Measurements from ENCODE around the gene HASPIN.
A peak's percentile ranks its signal among the peaks of the same experiment; 100 is the strongest.
"Not testable (repeated sequence)": the region's sequence is repeated elsewhere in the genome, so short reads cannot be mapped to it uniquely, and the experiment has no call there.

The HASPIN gene

DNA sequence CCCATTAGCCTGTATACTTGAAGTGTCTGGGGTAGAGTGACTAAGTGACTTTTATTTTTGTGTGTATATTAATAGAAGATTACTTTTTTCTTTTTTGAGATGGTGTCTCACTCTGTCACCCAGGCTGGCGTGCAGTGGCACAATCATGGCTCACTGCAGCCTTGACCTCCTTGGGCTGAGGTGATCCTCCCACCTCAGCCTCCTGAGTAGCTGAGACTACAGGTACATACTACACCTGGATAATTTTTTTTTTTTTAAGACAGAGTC, 18.1 kb upstream of the HASPIN start:
- H3K4me3 Mint-ChIP-seq = not testable (repeated sequence)

DNA sequence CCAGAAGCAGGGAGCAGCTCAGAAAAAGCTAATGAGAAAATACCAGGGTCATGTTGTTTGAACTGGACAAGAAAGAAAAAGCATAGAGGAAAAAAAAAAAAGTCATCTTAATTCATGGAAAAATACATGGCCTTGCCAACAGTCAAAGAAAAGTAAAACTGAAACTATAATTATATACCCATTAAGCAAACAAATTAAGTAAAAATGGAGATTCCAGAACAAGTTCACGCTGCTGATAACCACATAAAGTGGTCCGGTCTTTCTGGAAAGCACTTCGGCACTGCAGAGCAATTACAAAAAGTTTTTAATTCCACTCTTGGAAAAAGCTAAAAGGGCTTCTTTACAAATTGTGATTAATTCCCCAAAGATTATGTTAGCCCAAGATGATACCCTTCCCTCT, 15.3 kb upstream of the HASPIN start:
- Mint-ChIP-seq H3K9me3 (no peaks in the 10 kb centered on the region), H3K4me3 (no peak overlapping the region), H3K36me3 (ENCODE audit: low read depth) (peaks cover 16% of the 10 kb centered on the region), H3K4me1 (ENCODE audit: low read depth) (peaks cover 25% of the 10 kb centered on the region), H3K27me3 (no peaks in the 10 kb centered on the region), H3K27ac (no peak overlapping the region)
- intact Hi-C loops (cut with micrococcal nuclease) = no loop called here

More for the DNA sequence above, 18.1 kb upstream of the HASPIN start:
- intact Hi-C loops (cut with micrococcal nuclease); H3K27ac Mint-ChIP-seq; H3K36me3 Mint-ChIP-seq (ENCODE audit: low read depth); H3K4me1 Mint-ChIP-seq (ENCODE audit: low read depth); H3K27me3 Mint-ChIP-seq; H3K9me3 Mint-ChIP-seq: not testable (repeated sequence)

DNA sequence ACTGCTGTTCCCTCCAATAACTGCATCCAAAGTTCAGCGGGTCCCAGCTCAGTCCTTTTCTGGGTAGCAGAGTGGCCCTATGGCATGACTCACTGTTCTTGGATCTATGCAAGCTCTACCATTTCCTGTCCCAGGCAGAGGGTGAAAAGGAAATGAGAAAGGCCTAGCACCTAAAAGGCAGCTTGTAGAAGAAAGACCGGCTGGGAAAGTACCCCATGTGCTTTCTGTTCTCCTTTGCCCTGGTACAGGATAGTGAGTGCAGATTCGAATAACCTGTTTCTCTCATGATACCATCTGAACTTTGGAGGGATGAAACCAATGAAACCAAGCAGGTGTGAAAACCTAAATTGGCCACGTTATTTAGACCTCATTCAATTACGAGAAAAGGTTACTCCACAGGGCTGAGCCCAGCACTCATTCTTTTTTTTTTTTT, 12.7 kb upstream of the HASPIN start:
- Mint-ChIP-seq H3K4me3 (no peak overlapping the region), H3K27me3 (no peaks in the 10 kb centered on the region), H3K4me1 (ENCODE audit: low read depth) (peaks cover 25% of the 10 kb centered on the region), H3K9me3 (no peaks in the 10 kb centered on the region), H3K36me3 (ENCODE audit: low read depth) (peaks cover 42% of the 10 kb centered on the region), H3K27ac (peak overlapping the region; percentile 41)
- intact Hi-C loops (cut with micrococcal nuclease) = no loop called here

DNA sequence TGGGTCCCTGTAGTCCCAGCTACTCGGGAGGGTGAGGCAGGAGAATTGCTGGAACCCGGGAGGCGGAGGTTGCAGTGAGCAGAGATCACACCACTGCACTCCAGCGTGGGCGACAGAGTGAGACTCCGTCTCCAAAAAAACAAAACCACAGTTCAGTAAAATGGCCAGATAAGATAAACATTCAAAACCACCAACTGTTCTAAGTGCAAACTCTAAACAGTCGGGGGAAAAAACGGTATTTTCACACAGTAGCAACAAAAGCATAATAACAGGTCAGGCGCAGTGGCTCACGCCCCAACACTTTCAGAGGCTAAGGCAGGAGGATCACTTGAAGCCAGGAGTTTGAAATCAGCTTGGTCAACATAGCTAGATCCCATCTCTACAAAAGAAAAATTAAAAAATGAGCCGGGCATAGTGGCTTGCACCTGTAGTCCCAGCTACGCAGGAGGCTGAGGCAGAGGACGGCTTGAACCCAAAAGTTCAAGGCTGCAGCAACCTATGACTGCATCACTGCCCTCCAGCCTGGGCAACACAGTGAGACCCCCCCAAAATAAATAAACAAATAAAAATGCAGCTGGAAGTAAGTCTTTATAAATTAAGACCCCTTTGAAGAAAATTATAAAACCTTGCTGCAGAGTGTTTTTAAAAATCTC, 10.8 kb upstream of the HASPIN start:
- H3K36me3 Mint-ChIP-seq (ENCODE audit: low read depth) = peaks cover 62% of the 10 kb centered on the region
- H3K4me3 Mint-ChIP-seq = no peak overlapping the region
- H3K27ac Mint-ChIP-seq = no peak overlapping the region
- no peaks in the 10 kb centered on the region for H3K27me3 Mint-ChIP-seq
- intact Hi-C loops (cut with micrococcal nuclease) = no loop called here
- peaks cover 35% of the 10 kb centered on the region for H3K4me1 Mint-ChIP-seq (ENCODE audit: low read depth)
- H3K9me3 Mint-ChIP-seq = no peaks in the 10 kb centered on the region

DNA sequence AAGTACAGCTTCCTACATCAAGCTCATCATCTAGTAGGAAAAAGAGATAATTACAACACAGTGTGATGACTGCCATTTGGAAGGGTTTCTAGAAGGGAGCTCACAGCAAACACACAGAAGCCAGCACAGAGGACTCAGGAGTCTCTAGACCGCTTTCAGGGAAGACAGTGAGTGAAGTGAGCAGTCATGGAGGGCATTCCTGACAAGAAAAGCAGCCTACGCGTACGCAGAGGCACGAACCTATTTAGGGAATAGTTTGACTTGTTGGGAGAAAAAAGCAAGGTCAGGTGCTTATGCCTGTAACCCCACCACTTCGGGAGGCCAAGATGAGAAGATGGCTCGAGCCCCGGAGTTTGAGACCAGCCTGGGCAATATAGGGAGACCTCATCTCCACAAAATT, 8.4 kb upstream of the HASPIN start:
- no peak overlapping the region for H3K4me3 Mint-ChIP-seq
- no peaks in the 10 kb centered on the region for H3K27me3 Mint-ChIP-seq
- H3K27ac Mint-ChIP-seq = no peak overlapping the region
- H3K9me3 Mint-ChIP-seq = no peaks in the 10 kb centered on the region
- peaks cover 51% of the 10 kb centered on the region for H3K4me1 Mint-ChIP-seq (ENCODE audit: low read depth)
- H3K36me3 Mint-ChIP-seq (ENCODE audit: low read depth) = peaks cover 83% of the 10 kb centered on the region
- intact Hi-C loops (cut with micrococcal nuclease) = no loop called here

DNA sequence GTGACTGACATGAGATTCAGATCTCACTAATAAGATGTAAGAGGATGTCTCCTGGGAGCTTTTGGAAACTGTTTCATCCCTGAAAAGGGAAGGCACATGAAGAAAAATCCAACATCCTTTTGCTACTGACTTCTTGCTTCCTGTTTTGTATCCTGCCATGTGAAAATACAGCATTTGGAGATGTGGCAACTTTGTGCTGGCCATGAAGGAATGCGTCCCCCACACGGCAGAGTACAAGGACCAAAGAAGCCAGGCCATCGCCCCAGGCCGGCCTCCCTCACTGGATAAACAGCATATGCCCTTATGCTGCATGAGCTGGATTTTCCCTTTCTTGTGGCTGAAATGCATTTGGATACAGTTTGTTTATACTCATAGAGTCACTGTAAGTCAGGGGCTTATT, 5.5 kb upstream of the HASPIN start:
- intact Hi-C loops (cut with micrococcal nuclease) = no loop called here
- H3K27ac Mint-ChIP-seq = peak overlapping the region; percentile 53
- no peaks in the 10 kb centered on the region for H3K27me3 Mint-ChIP-seq
- H3K4me3 Mint-ChIP-seq = no peak overlapping the region
- peaks cover 79% of the 10 kb centered on the region for H3K36me3 Mint-ChIP-seq (ENCODE audit: low read depth)
- no peaks in the 10 kb centered on the region for H3K9me3 Mint-ChIP-seq
- H3K4me1 Mint-ChIP-seq (ENCODE audit: low read depth) = peaks cover 47% of the 10 kb centered on the region

DNA sequence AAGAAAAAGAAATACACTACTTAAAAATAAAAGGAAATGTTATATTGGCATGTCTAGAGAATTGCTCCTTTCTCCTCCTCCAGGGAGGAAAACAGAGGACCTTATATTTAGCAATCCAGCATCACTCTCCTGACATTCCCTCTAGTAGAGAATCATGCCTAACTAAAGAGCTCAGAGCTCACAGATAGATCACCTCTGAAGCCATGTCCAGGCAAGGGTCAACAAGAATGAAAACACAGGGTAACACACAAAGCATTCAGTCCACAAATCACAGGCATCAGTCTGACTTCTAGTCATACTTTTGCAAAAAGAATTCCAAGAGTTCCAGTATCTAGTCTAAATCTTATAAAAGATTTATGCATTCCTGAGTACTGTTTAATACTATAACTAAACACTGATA, 4.4 kb upstream of the HASPIN start:
- no peak overlapping the region for H3K4me3 Mint-ChIP-seq
- peaks cover 47% of the 10 kb centered on the region for H3K4me1 Mint-ChIP-seq (ENCODE audit: low read depth)
- no peaks in the 10 kb centered on the region for H3K27me3 Mint-ChIP-seq
- H3K9me3 Mint-ChIP-seq = no peaks in the 10 kb centered on the region
- H3K27ac Mint-ChIP-seq = no peak overlapping the region
- peaks cover 74% of the 10 kb centered on the region for H3K36me3 Mint-ChIP-seq (ENCODE audit: low read depth)
- intact Hi-C loops (cut with micrococcal nuclease) = no loop called here

DNA sequence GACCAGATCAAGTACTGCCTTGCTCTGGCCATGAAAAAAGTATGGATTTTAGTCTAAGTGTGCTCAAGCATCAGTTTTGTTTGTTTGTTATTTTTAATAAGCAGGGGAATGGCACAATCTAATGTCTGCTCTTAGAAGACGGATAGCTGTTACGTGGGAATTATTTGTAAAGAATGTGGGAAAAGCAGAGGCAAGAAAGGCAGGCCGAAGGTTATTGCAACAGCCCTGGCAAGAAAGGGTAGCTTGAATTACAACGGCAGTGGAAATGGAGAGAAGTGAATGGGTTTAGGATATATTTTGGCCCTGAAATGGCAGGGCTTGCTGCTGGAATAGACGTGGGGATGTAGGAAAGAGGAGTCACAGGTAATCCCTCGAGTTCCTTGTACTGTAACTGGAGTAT, 987 bp upstream of the HASPIN start:
- no peaks in the 10 kb centered on the region for H3K9me3 Mint-ChIP-seq
- intact Hi-C loops (cut with micrococcal nuclease) = loop anchor here (1.0 kb wide), 1 partner anchor 54 kb away; the partner anchor contains the start of genes EMC6 and TAX1BP3
- H3K4me1 Mint-ChIP-seq (ENCODE audit: low read depth) = peaks cover 48% of the 10 kb centered on the region
- peak overlapping the region; percentile 89 for H3K27ac Mint-ChIP-seq
- peaks cover 40% of the 10 kb centered on the region for H3K36me3 Mint-ChIP-seq (ENCODE audit: low read depth)
- H3K4me3 Mint-ChIP-seq = peak overlapping the region; percentile 93
- no peaks in the 10 kb centered on the region for H3K27me3 Mint-ChIP-seq

DNA sequence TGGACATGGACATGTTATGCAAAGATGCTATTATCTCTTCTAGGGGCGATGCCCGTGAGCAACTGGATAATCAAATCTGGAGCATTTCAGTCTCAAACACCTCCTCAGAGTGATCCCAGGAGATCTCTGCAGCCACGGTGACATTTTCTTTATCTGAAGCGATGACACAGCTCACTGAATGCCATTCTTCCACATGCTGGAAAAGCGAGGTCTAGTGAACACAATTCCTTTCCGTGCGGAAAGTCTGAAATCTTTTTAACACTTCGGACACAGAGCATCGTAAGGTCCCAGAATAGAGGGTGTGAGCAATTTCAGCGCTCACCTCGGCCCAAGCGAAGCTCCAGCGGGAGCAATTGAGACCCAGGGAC, 531 bp upstream of the HASPIN start:
- Mint-ChIP-seq H3K27ac (peak overlapping the region; percentile 89), H3K27me3 (no peaks in the 10 kb centered on the region), H3K36me3 (ENCODE audit: low read depth) (peaks cover 36% of the 10 kb centered on the region), H3K4me3 (peak overlapping the region; percentile 93), H3K4me1 (ENCODE audit: low read depth) (peaks cover 44% of the 10 kb centered on the region), H3K9me3 (no peaks in the 10 kb centered on the region)
- intact Hi-C loops (cut with micrococcal nuclease) = loop anchor here (1.0 kb wide), 1 partner anchor 55 kb away; the partner anchor contains the start of genes EMC6 and TAX1BP3

DNA sequence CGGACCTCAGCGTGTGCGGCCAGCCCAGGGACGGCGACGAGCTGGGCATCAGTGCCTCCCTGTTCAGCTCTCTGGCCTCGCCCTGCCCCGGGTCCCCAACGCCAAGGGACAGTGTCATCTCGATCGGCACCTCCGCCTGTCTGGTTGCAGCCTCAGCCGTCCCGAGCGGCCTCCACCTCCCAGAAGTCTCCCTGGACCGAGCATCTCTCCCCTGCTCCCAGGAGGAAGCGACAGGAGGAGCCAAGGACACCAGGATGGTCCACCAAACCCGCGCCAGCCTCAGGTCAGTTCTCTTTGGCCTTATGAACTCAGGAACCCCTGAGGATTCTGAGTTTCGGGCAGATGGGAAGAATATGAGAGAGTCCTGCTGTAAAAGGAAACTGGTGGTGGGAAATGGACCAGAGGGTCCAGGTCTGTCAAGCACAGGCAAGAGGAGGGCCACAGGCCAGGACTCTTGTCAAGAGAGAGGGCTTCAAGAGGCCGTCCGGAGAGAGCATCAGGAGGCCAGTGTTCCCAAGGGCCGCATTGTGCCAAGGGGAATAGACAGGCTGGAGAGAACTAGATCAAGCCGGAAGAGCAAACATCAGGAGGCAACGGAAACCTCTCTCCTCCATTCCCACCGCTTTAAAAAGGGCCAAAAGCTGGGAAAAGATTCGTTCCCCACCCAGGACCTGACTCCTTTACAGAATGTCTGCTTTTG, 825 bp downstream of the HASPIN start:
- H3K27me3 Mint-ChIP-seq = no peaks in the 10 kb centered on the region
- H3K4me1 Mint-ChIP-seq (ENCODE audit: low read depth) = peaks cover 37% of the 10 kb centered on the region
- intact Hi-C loops (cut with micrococcal nuclease) = no loop called here
- peaks cover 23% of the 10 kb centered on the region for H3K36me3 Mint-ChIP-seq (ENCODE audit: low read depth)
- peak overlapping the region; percentile 89 for H3K27ac Mint-ChIP-seq
- peak overlapping the region; percentile 93 for H3K4me3 Mint-ChIP-seq
- H3K9me3 Mint-ChIP-seq = no peaks in the 10 kb centered on the region

DNA sequence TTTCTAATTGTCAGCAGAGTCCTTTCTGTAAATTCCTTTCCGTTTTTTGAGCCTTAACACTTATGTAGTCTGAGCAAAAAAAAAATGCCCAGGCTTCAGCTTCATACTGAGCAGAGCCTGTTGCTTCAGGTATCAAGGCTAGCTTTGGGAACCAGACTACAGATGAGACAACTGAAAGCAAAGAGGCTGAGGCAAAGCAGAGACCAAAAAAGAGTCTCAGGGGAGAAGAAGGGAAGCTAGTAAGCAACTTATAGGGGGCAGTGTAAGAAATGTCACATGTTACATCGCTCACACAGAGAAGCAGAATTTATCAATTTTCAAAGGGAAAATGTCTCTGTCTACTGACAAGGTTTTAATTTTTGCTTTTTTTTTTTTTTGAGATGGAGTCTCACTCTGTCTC, 3.3 kb downstream of the HASPIN start:
- Mint-ChIP-seq H3K4me1 (ENCODE audit: low read depth) (peaks cover 21% of the 10 kb centered on the region), H3K36me3 (ENCODE audit: low read depth) (peaks cover 8% of the 10 kb centered on the region), H3K27me3 (no peaks in the 10 kb centered on the region), H3K27ac (no peak overlapping the region), H3K9me3 (no peaks in the 10 kb centered on the region), H3K4me3 (no peak overlapping the region)
- intact Hi-C loops (cut with micrococcal nuclease) = no loop called here

DNA sequence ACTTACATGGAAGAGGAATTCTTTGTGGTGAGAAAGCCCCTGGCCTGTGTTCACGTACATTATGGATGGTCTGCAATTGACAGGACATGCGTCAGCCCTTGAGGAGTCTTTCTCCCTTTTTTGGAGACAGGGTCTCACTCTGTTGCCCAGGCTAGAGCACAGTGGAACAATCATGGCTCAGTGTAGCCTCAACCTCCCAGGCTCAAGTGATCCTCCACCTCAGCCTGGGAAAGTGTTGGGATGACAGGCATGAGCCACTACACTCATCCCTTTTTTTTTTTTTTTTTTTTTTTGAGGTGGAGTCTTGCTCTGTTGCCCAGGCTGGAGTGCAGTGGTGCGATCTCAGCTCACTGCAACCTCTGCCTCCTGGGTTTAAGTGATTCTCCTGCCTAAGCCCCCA, 4.4 kb downstream of the HASPIN start:
- intact Hi-C loops (cut with micrococcal nuclease); H3K9me3 Mint-ChIP-seq; H3K4me3 Mint-ChIP-seq; H3K27ac Mint-ChIP-seq; H3K27me3 Mint-ChIP-seq; H3K36me3 Mint-ChIP-seq (ENCODE audit: low read depth): not testable (repeated sequence)
- H3K4me1 Mint-ChIP-seq (ENCODE audit: low read depth) = peaks cover 11% of the 10 kb centered on the region

DNA sequence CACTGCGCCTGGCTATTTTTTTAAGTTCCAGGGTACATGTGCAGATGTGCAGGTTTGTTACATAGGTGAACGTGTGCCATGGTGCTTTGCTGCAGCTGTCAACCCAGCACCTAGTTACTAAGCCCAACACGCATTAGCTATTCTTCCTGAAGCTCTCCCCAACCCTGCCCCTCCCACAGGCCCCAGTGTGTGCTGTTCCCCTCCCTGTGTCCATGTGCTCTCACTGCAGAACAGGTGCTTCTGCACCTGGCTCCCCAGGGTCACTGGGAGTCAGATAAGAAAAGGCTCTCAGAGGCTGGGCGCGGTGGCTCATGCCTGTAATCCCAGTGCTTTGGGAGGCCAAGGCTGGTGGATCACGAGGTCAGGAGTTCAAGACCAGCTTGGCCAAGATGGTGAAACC, 6.2 kb downstream of the HASPIN start:
- no peaks in the 10 kb centered on the region for H3K9me3 Mint-ChIP-seq
- intact Hi-C loops (cut with micrococcal nuclease) = no loop called here
- H3K4me1 Mint-ChIP-seq (ENCODE audit: low read depth) = peaks cover 3% of the 10 kb centered on the region
- H3K27me3 Mint-ChIP-seq = no peaks in the 10 kb centered on the region
- no peak overlapping the region for H3K4me3 Mint-ChIP-seq
- H3K27ac Mint-ChIP-seq = no peak overlapping the region
- no peaks in the 10 kb centered on the region for H3K36me3 Mint-ChIP-seq (ENCODE audit: low read depth)

DNA sequence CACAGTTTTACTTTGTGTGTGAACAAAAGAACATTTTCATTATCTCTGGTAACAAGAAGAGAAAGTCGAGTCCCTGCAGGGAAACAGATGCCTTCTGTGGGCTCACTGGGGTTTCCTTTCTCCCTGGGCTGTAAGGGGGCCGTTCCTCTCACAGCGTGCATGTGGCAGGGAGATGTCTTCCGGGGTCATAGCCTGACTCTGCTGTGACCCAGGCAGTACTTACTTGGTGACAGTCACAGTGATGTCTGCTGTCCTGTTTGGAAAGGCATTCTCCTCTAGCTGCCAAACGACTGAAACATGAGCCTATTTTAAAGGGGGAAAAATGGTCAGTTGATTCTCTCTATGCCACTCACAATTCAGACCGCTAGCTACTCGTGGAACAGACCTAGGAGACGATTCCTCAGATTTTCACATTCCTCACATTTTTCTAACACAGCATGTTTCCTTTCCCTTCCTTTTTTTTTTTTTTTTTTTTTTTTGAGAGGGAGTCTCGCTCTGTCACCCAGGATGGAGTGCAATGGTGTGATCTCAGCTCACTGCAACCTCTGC, 7.3 kb downstream of the HASPIN start:
- Mint-ChIP-seq H3K4me1 (ENCODE audit: low read depth) (no peaks in the 10 kb centered on the region), H3K27me3 (no peaks in the 10 kb centered on the region), H3K27ac (no peak overlapping the region), H3K4me3 (no peak overlapping the region), H3K9me3 (no peaks in the 10 kb centered on the region), H3K36me3 (ENCODE audit: low read depth) (no peaks in the 10 kb centered on the region)
- intact Hi-C loops (cut with micrococcal nuclease) = no loop called here
